Renal cortex interstitium (tissue), 11 donors: ENCODE measurements around the gene RPS8. TPM values are rescaled to one million over a fixed set of nuclear protein-coding genes. Genes with fewer than 3 reads are reported as not detected.
"Not testable (repeated sequence)": the region's sequence is repeated elsewhere in the genome, so short reads cannot be mapped to it uniquely, and the experiment has no call there.

Experiments
- DNase-seq, 11 donors: peaks; one replicate each; pipeline ENCODE4 v3.0.0-alpha.2; 2013; ENCODE audit warnings: low read depth in 9 of 11, low spot score in 4 of 11; ENCODE audit errors: extremely low read depth in 1 of 11
- polyA plus RNA-seq, 3 donors: library from polyadenylated mRNA; unstranded; fragments of 120-200 nt; gene quantifications; one replicate each; pipeline ENCODE4 v1.2.1, GENCODE V29; 2013; ENCODE audit not compliant: insufficient read length in 3 of 3

RPS8 gene
- polyA plus RNA-seq, 3 donors = 2,233 to 2,482 (median 2,364) TPM

DNA sequence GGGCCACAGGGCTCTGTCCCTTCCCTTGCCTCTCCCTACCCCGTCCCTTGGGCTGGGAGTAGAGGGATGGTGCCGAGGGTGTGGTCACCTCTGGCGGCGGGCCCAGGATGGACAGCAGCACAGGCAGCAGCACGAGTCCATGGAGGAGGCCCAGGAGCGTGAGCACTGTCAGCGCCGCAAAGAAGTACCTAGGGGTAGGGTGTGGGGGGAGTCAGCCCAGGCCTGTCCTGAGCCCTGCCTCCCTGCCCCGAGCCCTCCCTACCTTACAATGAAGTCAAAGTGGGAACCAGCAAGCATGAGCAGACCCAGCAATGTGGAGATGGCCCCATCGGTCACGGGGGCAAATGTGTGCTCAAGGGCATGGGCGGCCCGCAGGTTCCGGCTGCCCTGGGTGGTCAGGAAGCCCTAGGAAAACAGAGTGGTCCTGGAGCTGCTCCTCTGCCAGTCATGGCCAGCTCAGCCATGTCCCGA lies 47.7 kb downstream of the RPS8 start:
- DNase-seq = no peak

- DNase-seq = not testable (repeated sequence)
These were observed 49.1 kb downstream of the RPS8 start for GRCh38 chr1:44824392-44824791.

- no peak for DNase-seq
These were observed 51.2 kb downstream of the RPS8 start for GRCh38 chr1:44826375-44827196.

- no peak for DNase-seq
These were observed 52.1 kb downstream of the RPS8 start for GRCh38 chr1:44827197-44828002.

DNA sequence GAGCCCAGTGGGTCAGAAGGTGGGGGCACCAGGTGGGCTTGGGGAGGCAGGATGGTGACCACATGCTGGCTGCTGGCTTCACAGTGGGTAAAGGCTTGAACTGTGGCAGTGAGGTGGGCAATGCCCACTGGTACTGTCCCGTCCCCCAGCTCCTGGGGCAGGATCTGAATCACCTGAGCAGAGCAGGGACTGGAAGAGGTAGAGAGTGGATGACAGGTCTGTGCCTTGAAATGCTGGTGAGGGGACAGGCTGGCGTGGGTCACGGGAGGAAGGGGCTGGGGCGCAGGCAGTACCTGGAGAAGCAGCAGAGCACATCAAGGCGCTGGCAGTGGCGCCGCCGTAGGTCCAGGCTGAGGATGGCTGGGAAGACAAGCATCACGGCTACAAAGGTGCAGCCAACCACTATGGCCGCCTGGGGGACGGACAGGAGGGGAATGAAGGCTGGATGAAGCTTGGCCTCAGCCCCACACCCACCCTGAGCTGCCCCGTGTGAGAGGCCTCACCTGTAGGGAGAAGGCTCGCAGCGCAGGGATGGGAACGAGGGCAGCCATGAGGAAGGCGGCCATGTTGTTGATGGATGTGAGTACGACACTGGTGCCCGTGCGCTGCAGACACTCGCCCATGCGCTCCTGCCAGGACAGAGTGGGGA lies 52.8 kb downstream of the RPS8 start:
- no peak for DNase-seq

Other genes with a start within 250 kb of the RPS8 start
- 10 to 100 TPM; 11.0 to 12.8 (median 12.1) TPM for gene TMEM53, start 101.1 kb upstream of the RPS8 start, polyA plus RNA-seq
- gene ARMH1, start 100.8 kb upstream of the RPS8 start, polyA plus RNA-seq = 1 to 10 TPM; 6.0 to 8.8 (median 6.3) TPM
- not detected for gene RNU5D-1, start 44.4 kb upstream of the RPS8 start, polyA plus RNA-seq
- 10 to 100 TPM; 22.7 to 32.6 (median 30.8) TPM for gene KIF2C, start 35.7 kb upstream of the RPS8 start, polyA plus RNA-seq
- gene BEST4, start 12.6 kb downstream of the RPS8 start, polyA plus RNA-seq = under 1 TPM; 0.37 to 0.67 (median 0.65) TPM
- 1 to 10 TPM; 5.9 to 8.0 (median 7.7) TPM for gene PLK3, start 24.8 kb downstream of the RPS8 start, polyA plus RNA-seq
- gene DYNLT4, start 31.8 kb downstream of the RPS8 start, polyA plus RNA-seq = under 1 TPM in 2 of 3 donors, not detected in 1; 0.24 to 0.39 TPM
- gene BTBD19, start 33.0 kb downstream of the RPS8 start, polyA plus RNA-seq = 10 to 100 TPM; 12.7 to 25.7 (median 12.7) TPM
- 1 to 10 TPM; 3.8 to 6.6 (median 5.5) TPM for gene PTCH2, start 67.7 kb downstream of the RPS8 start, polyA plus RNA-seq
- 10 to 100 TPM; 28.2 to 34.5 (median 34.2) TPM for gene EIF2B3, start 211.1 kb downstream of the RPS8 start, polyA plus RNA-seq
- 10 to 100 TPM; 32.2 to 35.2 (median 32.3) TPM for gene HECTD3, start 235.8 kb downstream of the RPS8 start, polyA plus RNA-seq
- 100 to 1,000 TPM; 102 to 106 (median 105) TPM for gene UROD, start 236.7 kb downstream of the RPS8 start, polyA plus RNA-seq